Endothelial cell (in vitro differentiated cells): ENCODE results near the gene TM2D3. TPM values are rescaled to one million over a fixed set of nuclear protein-coding genes. Genes with fewer than 3 reads are reported as not detected.

ENCODE experiments used
- DNase-seq: peaks from one replicate; pipeline ENCODE4 v3.0.0; 2021; ENCODE audit warnings: low spot score
- H3K27ac Mint-ChIP-seq: one replicate; pipeline ENCODE4 v1.8.0; 2021; ENCODE audit warnings: mixed read lengths, inconsistent platforms; ENCODE audit not compliant: unreplicated experiment
- H3K27me3 Mint-ChIP-seq: one replicate; pipeline ENCODE4 v1.8.0; 2021; ENCODE audit warnings: mild to moderate bottlenecking, moderate library complexity, mixed read lengths, inconsistent platforms; ENCODE audit not compliant: unreplicated experiment
- H3K36me3 Mint-ChIP-seq: one replicate; pipeline ENCODE4 v1.8.0; 2021; ENCODE audit warnings: mild to moderate bottlenecking, low read depth, mixed read lengths, inconsistent platforms; ENCODE audit not compliant: unreplicated experiment
- H3K4me1 Mint-ChIP-seq: one replicate; pipeline ENCODE4 v1.8.0; 2021; ENCODE audit warnings: mild to moderate bottlenecking, mixed read lengths, inconsistent platforms; ENCODE audit not compliant: unreplicated experiment
- H3K4me3 Mint-ChIP-seq: one replicate; pipeline ENCODE4 v1.8.0; 2021; ENCODE audit warnings: mild to moderate bottlenecking, mixed read lengths, inconsistent platforms; ENCODE audit not compliant: unreplicated experiment
- H3K9me3 Mint-ChIP-seq: one replicate; pipeline ENCODE4 v1.8.0; 2021; ENCODE audit warnings: mixed read lengths, inconsistent platforms; ENCODE audit not compliant: unreplicated experiment
- CTCF ChIP-seq: fragments of 200-600 bp; sonication (generic); IDR thresholded peaks from one replicate; pipeline ENCODE4 v1.5.0; 2021; ENCODE audit warnings: antibody characterized with exemption; ENCODE audit not compliant: unreplicated experiment
- total RNA-seq: library from RNA; stranded (reverse); fragmentation: NEBNext Ultra II Directional; extraction: Animal tissue kit (Norgen Biotek cat#: 25700); gene quantifications from one replicate; pipeline ENCODE4 v1.2.1, GENCODE V29; 2021; ENCODE audit not compliant: unreplicated experiment

Gene TM2D3
- total RNA-seq, 1 donor from 2014 or later = 37.7 TPM

- no peak for TF ChIP-seq CTCF
- Mint-ChIP-seq H3K9me3 (no peaks in the 10 kb centered on the region), H3K4me1 (no peaks in the 10 kb centered on the region), H3K27ac (no peak overlapping the region), H3K36me3 (no peaks in the 10 kb centered on the region), H3K4me3 (no peak overlapping the region), H3K27me3 (no peaks in the 10 kb centered on the region)
- no peak for DNase-seq
Measured at GRCh38 chr15:101600035-101600434, 52.1 kb downstream of the TM2D3 start.

- no peak overlapping the region for H3K27ac Mint-ChIP-seq
- H3K4me3 Mint-ChIP-seq = no peak overlapping the region
- DNase-seq = no peak
- no peaks in the 10 kb centered on the region for H3K4me1 Mint-ChIP-seq
- no peaks in the 10 kb centered on the region for H3K9me3 Mint-ChIP-seq
- no peaks in the 10 kb centered on the region for H3K27me3 Mint-ChIP-seq
- no peaks in the 10 kb centered on the region for H3K36me3 Mint-ChIP-seq
- TF ChIP-seq CTCF = no peak
Measured at GRCh38 chr15:101599091-101599490, 53.1 kb downstream of the TM2D3 start.

- Mint-ChIP-seq H3K27me3 (no peaks in the 10 kb centered on the region), H3K4me1 (no peaks in the 10 kb centered on the region), H3K4me3 (no peak overlapping the region), H3K36me3 (no peaks in the 10 kb centered on the region), H3K9me3 (no peaks in the 10 kb centered on the region), H3K27ac (no peak overlapping the region)
- TF ChIP-seq CTCF = no peak
- no peak for DNase-seq
Measured at GRCh38 chr15:101597360-101597928, 54.7 kb downstream of the TM2D3 start.

- H3K9me3 Mint-ChIP-seq = no peaks in the 10 kb centered on the region
- H3K27ac Mint-ChIP-seq = no peak overlapping the region
- H3K36me3 Mint-ChIP-seq = no peaks in the 10 kb centered on the region
- no peaks in the 10 kb centered on the region for H3K4me1 Mint-ChIP-seq
- H3K4me3 Mint-ChIP-seq = no peak overlapping the region
- H3K27me3 Mint-ChIP-seq = no peaks in the 10 kb centered on the region
- TF ChIP-seq CTCF = no peak
- DNase-seq = no peak
Measured at GRCh38 chr15:101596633-101597032, 55.5 kb downstream of the TM2D3 start.

Other genes with a start within 250 kb of the TM2D3 start
- gene PCSK6, start 162.7 kb downstream of the TM2D3 start, total RNA-seq = 0.13 TPM
- 8.2 TPM for gene TARS3, start 72.1 kb upstream of the TM2D3 start, total RNA-seq
- gene OR4F6, start 151.1 kb upstream of the TM2D3 start, total RNA-seq = not detected
- gene OR4F15, start 159.8 kb upstream of the TM2D3 start, total RNA-seq = not detected